Measurements from ENCODE around the gene CLASP1.

GRCh38 chr2:121368155-121368554 is 281.1 kb downstream of the CLASP1 start:
- TF ChIP-seq, protein P1, sequence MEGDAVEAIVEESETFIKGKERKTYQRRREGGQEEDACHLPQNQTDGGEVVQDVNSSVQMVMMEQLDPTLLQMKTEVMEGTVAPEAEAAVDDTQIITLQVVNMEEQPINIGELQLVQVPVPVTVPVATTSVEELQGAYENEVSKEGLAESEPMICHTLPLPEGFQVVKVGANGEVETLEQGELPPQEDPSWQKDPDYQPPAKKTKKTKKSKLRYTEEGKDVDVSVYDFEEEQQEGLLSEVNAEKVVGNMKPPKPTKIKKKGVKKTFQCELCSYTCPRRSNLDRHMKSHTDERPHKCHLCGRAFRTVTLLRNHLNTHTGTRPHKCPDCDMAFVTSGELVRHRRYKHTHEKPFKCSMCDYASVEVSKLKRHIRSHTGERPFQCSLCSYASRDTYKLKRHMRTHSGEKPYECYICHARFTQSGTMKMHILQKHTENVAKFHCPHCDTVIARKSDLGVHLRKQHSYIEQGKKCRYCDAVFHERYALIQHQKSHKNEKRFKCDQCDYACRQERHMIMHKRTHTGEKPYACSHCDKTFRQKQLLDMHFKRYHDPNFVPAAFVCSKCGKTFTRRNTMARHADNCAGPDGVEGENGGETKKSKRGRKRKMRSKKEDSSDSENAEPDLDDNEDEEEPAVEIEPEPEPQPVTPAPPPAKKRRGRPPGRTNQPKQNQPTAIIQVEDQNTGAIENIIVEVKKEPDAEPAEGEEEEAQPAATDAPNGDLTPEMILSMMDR (IDR thresholded peaks at IDR 0.05), result no peak
- TF ChIP-seq POLR2A (IDR thresholded peaks at IDR 0.05) (no peak), EP300 (IDR thresholded peaks at IDR 0.05) (no peak)

All from sigmoid colon (tissue), 4 donors.